Mesenchymal stem cell (in vitro differentiated cells and primary cell): ENCODE measurements around the gene NOM1.

ENCODE experiments used
- DNase-seq: peaks from one replicate; pipeline ENCODE4 v3.0.0-alpha.2; 2013
- H2AFZ ChIP-seq: one replicate; pipeline ENCODE4 v1.6.1; 2013; ENCODE audit warnings: low read depth, mild to moderate bottlenecking, control low read depth, inconsistent platforms, low read length, moderate library complexity
- H2AK5ac ChIP-seq: 2 replicates; pipeline ENCODE4 v1.6.1; 2013; ENCODE audit warnings: low read length, moderate library complexity, mild to moderate bottlenecking, inconsistent platforms; ENCODE audit not compliant: severe bottlenecking
- H2BK120ac ChIP-seq: one replicate; pipeline ENCODE4 v1.6.1; 2013; ENCODE audit warnings: low read depth, mild to moderate bottlenecking, inconsistent platforms, low read length, moderate library complexity
- H2BK12ac ChIP-seq, 2 experiments: one replicate each; pipeline ENCODE4 v1.6.1; 2013; ENCODE audit warnings: inconsistent platforms in 2 of 2, low read length in 2 of 2, mild to moderate bottlenecking in 2 of 2, moderate library complexity in 2 of 2, control low read depth in 1 of 2
- H2BK15ac ChIP-seq: one replicate; pipeline ENCODE4 v1.6.1; 2013; ENCODE audit warnings: mild to moderate bottlenecking, low read depth, inconsistent platforms; ENCODE audit not compliant: poor library complexity, severe bottlenecking
- H2BK5ac ChIP-seq: 2 replicates; pipeline ENCODE4 v1.6.1; 2013; ENCODE audit warnings: low read depth, mild to moderate bottlenecking, low read length, control low read depth, inconsistent platforms; ENCODE audit not compliant: poor library complexity, severe bottlenecking
- H3K14ac ChIP-seq, 2 experiments: one replicate each; pipeline ENCODE4 v1.6.1; 2013; ENCODE audit warnings: inconsistent platforms in 2 of 2, low read length in 2 of 2, control low read depth in 1 of 2, mild to moderate bottlenecking in 1 of 2, moderate library complexity in 1 of 2
- H3K18ac ChIP-seq, 2 experiments: one replicate each; pipeline ENCODE4 v1.6.1; 2013; ENCODE audit warnings: inconsistent platforms in 2 of 2, low read length in 2 of 2, control low read depth in 1 of 2, low read depth in 1 of 2, mild to moderate bottlenecking in 1 of 2
- H3K23ac ChIP-seq, 2 experiments: one replicate each; pipeline ENCODE4 v1.6.1; 2013; ENCODE audit warnings: inconsistent platforms in 2 of 2, low read length in 2 of 2, mild to moderate bottlenecking in 2 of 2, moderate library complexity in 2 of 2, control low read depth in 1 of 2
- H3K27ac ChIP-seq: 2 replicates; pipeline ENCODE4 v1.5.1; 2013; ENCODE audit warnings: mild to moderate bottlenecking, moderate library complexity, low read length, control low read depth, inconsistent platforms; ENCODE audit not compliant: poor library complexity, severe bottlenecking
- H3K27me3 ChIP-seq, 2 experiments: 2 replicates each; pipeline versions ENCODE4 v1.6.1 to v1.7.0; 2013; ENCODE audit warnings: low read length in 2 of 2, mild to moderate bottlenecking in 2 of 2, moderate library complexity in 2 of 2, control low read depth in 1 of 2, inconsistent platforms in 1 of 2; ENCODE audit not compliant: control insufficient read depth in 1 of 2, insufficient read depth in 1 of 2
- H3K36me3 ChIP-seq, 2 experiments: 2 replicates each; pipeline versions ENCODE4 v1.6.1 to v1.7.0; 2013; ENCODE audit warnings: low read length in 2 of 2, control low read depth in 1 of 2, inconsistent platforms in 1 of 2, low read depth in 1 of 2, mild to moderate bottlenecking in 1 of 2; ENCODE audit not compliant: insufficient read depth in 2 of 2, control insufficient read depth in 1 of 2
- H3K4ac ChIP-seq, 2 experiments: one replicate each; pipeline ENCODE4 v1.6.1; 2013; ENCODE audit warnings: inconsistent platforms in 2 of 2, low read length in 2 of 2, mild to moderate bottlenecking in 2 of 2, moderate library complexity in 2 of 2, control low read depth in 1 of 2, low read depth in 1 of 2
- H3K4me1 ChIP-seq: 2 replicates; pipeline ENCODE4 v1.6.1; 2013; ENCODE audit warnings: low read depth, low read length, control low read depth; ENCODE audit not compliant: control insufficient read depth, insufficient read depth
- H3K4me2 ChIP-seq: 2 replicates; pipeline ENCODE4 v1.6.1; 2013; ENCODE audit warnings: low read length, mild to moderate bottlenecking, inconsistent platforms; ENCODE audit not compliant: poor library complexity, severe bottlenecking
- H3K4me3 ChIP-seq, 2 experiments: 2 replicates each; pipeline versions ENCODE4 v1.5.1 to v1.7.0; 2013; ENCODE audit warnings: low read length in 2 of 2, mild to moderate bottlenecking in 2 of 2, control low read depth in 1 of 2, low read depth in 1 of 2; ENCODE audit not compliant: insufficient read depth in 1 of 2
- H3K79me1 ChIP-seq: replicated peaks from 2 replicates; pipeline ENCODE4 v1.6.1; 2013; ENCODE audit warnings: mild to moderate bottlenecking, control low read depth, low read length, inconsistent platforms; ENCODE audit not compliant: poor library complexity, severe bottlenecking
- H3K9ac ChIP-seq: 2 replicates; pipeline ENCODE4 v1.7.0; 2013; ENCODE audit warnings: mild to moderate bottlenecking, low read length, moderate library complexity
- H3K9me3 ChIP-seq: 2 replicates; pipeline ENCODE4 v1.7.0; 2013; ENCODE audit warnings: mild to moderate bottlenecking, low read length; ENCODE audit not compliant: control insufficient read depth
- H4K8ac ChIP-seq: one replicate; pipeline ENCODE4 v1.6.1; 2013; ENCODE audit warnings: inconsistent platforms, mild to moderate bottlenecking, low read length, moderate library complexity
- H4K91ac ChIP-seq: one replicate; pipeline ENCODE4 v1.6.1; 2013; ENCODE audit warnings: mild to moderate bottlenecking, low read length, inconsistent platforms
- WGBS: methylation state at CpG from one replicate; pipeline ENCODE4 v1.1.7; 2013; ENCODE audit warnings: mixed read lengths; 5-methylcytosine and 5-hydroxymethylcytosine counted together

NOM1 gene

DNA sequence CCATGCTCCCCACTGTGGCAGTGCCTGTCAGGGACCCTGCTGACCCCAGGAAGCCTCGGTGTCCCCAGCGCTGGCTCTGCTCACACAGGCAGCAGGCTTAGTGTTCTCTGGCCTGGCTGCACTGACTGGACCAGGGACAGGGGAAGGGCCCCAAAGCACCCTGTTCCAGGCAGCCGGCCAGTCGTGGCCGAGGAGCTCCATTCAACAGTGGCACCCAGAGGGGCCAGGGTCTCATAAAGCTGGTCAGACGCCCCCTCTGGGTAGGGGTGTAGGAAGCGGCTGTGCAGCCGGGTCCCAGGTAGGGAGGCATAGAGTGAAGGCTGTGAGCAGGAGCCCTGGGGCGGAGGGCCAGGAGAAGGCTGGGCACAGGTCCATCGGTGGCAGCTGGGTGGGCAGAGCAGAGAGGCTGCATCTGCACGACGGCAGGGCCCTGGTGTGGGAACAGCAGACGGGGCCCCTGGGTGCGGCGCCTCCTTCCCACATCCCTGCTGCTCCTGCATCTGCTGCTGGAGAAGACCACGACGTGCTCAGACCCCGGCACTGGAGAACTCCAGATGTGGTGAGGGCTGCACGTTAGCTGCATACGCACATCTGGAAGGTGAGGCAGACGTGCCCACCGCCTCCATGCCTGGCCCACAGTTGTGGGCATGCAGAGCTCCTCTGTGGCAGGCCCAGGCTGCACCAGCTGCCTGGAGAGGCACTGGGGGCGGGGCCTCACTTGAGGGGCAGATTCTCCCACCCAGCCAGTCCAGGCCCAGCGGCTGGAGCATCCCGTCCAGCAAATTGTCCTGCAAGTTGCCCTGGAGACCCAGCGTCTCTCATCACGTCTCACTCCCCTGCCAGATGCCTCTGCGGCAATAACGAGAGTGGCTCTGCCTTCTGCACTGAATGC lies 35.8 kb downstream of the NOM1 start:
- H3K4me1 ChIP-seq, result no peaks in the 10 kb centered on the region
- no peak overlapping the region for H3K27ac ChIP-seq
- H4K8ac ChIP-seq, result no peak overlapping the region
- no peak overlapping the region for H3K4me2 ChIP-seq
- WGBS, result 89% methylated on average over 29 of the region's 29 CpGs
- H2AFZ ChIP-seq, result no peak overlapping the region
- no peak overlapping the region for H3K4me3 ChIP-seq
- H3K18ac ChIP-seq, result no peak overlapping the region
- H3K9ac ChIP-seq, result peak overlapping the region; percentile 87
- no peak overlapping the region for H2BK5ac ChIP-seq
- no peak for DNase-seq
- H4K91ac ChIP-seq, result no peak overlapping the region
- H2BK12ac ChIP-seq, result no peak overlapping the region
- H3K9me3 ChIP-seq, result no peaks in the 10 kb centered on the region
- no peak overlapping the region for H2BK120ac ChIP-seq
- no peak overlapping the region for H2AK5ac ChIP-seq
- peak overlapping the region in 1 of 2 experiments; percentile 11 for H3K14ac ChIP-seq
- H3K23ac ChIP-seq, result no peak overlapping the region
- no peaks in the 10 kb centered on the region for H3K79me1 ChIP-seq
- no peaks in the 10 kb centered on the region for H3K36me3 ChIP-seq
- no peak overlapping the region for H3K4ac ChIP-seq
- no peak overlapping the region for H2BK15ac ChIP-seq
- peaks cover 0 to 10% of the 10 kb centered on the region in 2 experiments for H3K27me3 ChIP-seq

DNA sequence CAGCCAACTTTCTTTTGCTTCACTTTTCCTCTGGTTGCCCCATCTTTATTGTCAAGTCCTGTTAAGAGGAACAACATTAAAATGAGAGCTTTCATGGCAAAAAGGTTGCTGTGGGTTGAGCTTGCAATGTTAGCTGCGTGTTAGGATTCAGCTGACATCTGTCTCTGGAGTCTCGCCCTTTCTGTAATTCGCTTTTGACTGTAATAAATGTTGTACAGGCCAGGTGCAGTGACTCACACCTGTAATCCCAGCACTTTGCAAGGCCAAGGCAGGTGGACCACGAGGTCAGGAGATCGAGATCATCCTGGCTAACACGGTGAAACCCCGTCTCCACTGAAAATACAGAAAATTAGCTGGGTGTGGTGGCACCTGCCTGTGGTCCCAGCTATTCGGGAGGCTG lies 36.9 kb downstream of the NOM1 start:
- no peak for DNase-seq
- 91% methylated on average over 8 of the region's 8 CpGs for WGBS
- H3K27ac ChIP-seq, result no peak overlapping the region
- H2BK15ac ChIP-seq, result no peak overlapping the region
- no peak overlapping the region for H3K18ac ChIP-seq
- H3K4me1 ChIP-seq, result no peaks in the 10 kb centered on the region
- H3K9ac ChIP-seq, result no peak overlapping the region
- H2BK5ac ChIP-seq, result no peak overlapping the region
- H3K9me3 ChIP-seq, result no peaks in the 10 kb centered on the region
- no peak overlapping the region for H4K91ac ChIP-seq
- H2AFZ ChIP-seq, result no peak overlapping the region
- H3K79me1 ChIP-seq, result no peaks in the 10 kb centered on the region
- no peak overlapping the region for H3K4me3 ChIP-seq
- no peaks in the 10 kb centered on the region for H3K36me3 ChIP-seq
- no peak overlapping the region for H3K23ac ChIP-seq
- no peak overlapping the region for H2BK12ac ChIP-seq
- no peak overlapping the region for H2BK120ac ChIP-seq
- H3K4ac ChIP-seq, result no peak overlapping the region
- no peak overlapping the region for H4K8ac ChIP-seq
- no peak overlapping the region for H2AK5ac ChIP-seq
- no peak overlapping the region for H3K14ac ChIP-seq
- peaks cover 3 to 15% of the 10 kb centered on the region in 2 experiments for H3K27me3 ChIP-seq
- H3K4me2 ChIP-seq, result no peak overlapping the region

DNA sequence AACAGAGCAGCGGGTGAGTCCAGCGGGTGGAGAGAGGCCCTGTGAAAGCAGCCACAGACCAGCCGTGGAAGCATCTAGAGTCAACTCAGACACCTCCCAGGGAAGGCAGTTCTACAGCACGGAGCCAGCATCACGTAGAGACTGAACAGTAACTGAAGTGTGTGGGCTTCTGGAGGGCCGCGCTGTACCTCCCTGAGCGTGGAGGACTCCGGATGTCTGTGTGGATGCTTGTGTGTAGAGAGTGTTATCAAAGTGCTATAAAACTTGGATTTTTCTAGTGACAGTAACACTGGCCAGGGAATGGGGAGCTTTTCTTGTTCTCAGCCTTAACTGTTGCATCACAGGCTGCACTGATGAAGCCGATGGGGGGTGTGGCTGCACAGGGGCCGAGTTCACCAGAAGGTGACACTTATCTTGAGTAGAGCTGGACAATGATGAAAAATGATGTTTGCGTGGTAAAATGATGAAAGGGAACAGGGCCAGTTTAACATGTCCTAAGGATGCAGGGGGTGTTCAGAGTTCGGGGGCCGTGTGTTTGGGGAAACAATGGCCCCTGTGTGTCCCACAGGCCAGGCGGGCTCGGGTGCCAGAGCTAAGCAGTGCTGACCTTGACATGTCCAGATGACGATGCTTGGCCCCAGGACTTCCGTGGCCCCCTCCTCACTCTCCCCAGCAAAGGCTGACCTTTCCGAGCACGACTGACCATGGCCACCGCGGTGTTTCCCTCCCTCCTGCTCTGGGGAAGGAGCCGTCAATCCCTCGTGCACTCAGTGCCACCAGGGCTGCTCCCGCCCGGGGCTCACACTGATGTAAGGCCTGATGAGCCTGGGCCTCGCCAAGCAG lies 39.1 kb downstream of the NOM1 start:
- Histone ChIP-seq H4K8ac (no peak overlapping the region), H3K9ac (no peak overlapping the region), H3K9me3 (no peaks in the 10 kb centered on the region), H2BK5ac (no peak overlapping the region), H3K4me2 (no peak overlapping the region), H3K4me3 (no peak overlapping the region), H3K36me3 (no peaks in the 10 kb centered on the region), H2BK12ac (no peak overlapping the region), H4K91ac (no peak overlapping the region), H2BK15ac (no peak overlapping the region), H2BK120ac (no peak overlapping the region), H3K23ac (no peak overlapping the region), H3K27ac (no peak overlapping the region), H3K18ac (no peak overlapping the region), H3K4me1 (no peaks in the 10 kb centered on the region), H3K79me1 (no peaks in the 10 kb centered on the region), H2AK5ac (no peak overlapping the region), H3K14ac (peak overlapping the region in 1 of 2 experiments; percentile 22), H3K4ac (no peak overlapping the region), H2AFZ (no peak overlapping the region), H3K27me3 (peaks cover 16 to 32% of the 10 kb centered on the region in 2 experiments)
- no peak for DNase-seq
- 87% methylated on average over 27 of the region's 27 CpGs for WGBS
